Endometrial microvascular endothelial cells (primary cell): ENCODE measurements around the gene GPR25. TPM values are rescaled to one million over a fixed set of nuclear protein-coding genes. Genes with fewer than 3 reads are reported as not detected.

Source experiments
- in situ Hi-C: cut with HindIII; loops from 2 replicates; pipeline ENCODE4 v1.10.0; 2017; ENCODE audit warnings: low sequenced_read_pairs, low pct_unique_long_range_greater_than_20kb; ENCODE audit errors: inconsistent ontology term
- total RNA-seq: library from RNA; depleted of rRNA; stranded (reverse); fragments of >200 nt; gene quantifications from one replicate; pipeline ENCODE4 v1.2.3, GENCODE V29; 2015; ENCODE audit errors: inconsistent ontology term

GPR25 gene
- total RNA-seq, 1 donor from 2014 or later, result not detected

DNA sequence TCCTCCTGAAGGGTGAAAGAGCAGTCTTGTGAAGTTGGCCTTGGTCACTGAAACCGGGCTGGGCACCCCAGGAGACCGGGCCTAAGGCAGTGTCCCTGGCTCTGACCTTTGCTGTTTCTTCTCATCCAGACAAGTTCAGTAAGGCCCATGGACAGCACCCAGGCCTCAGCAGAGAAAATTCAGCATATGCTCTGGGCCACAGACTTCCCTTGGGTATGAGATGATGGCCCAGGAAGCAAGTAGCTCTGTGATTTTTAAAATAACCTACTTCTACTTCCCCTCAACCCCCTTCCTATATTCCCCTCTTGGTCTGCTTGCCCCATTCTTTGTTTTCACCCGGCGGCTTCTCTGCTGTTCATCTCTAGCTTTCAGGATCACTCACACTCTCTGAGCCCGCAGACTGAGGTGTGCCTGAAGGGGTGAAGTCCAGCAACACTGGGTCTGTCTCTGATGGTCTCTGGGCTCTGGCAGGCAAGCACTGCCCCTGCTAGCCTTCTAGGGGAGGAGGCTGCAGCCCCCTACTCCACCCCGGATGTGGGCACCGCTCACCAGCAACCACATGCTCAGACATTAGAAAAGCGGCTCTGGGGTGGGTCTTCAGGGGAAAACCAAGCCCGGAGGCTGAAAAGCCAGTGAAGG, 2.9 kb upstream of the GPR25 start:
- in situ Hi-C loops, result no loop called here

DNA sequence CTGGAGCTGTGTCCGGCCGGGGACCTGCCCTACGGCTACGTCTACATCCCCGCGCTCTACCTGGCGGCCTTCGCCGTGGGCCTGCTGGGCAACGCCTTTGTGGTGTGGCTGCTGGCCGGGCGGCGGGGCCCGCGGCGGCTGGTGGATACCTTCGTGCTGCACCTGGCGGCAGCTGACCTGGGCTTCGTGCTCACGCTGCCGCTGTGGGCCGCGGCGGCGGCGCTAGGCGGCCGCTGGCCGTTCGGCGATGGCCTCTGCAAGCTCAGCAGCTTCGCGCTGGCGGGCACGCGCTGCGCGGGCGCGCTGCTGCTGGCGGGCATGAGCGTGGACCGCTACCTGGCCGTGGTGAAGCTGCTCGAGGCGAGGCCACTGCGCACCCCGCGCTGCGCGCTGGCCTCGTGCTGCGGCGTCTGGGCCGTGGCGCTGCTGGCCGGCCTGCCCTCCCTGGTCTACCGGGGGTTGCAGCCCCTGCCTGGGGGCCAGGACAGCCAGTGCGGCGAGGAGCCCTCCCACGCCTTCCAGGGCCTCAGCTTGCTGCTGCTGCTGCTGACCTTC, 412 bp downstream of the GPR25 start:
- in situ Hi-C loops, result no loop called here

DNA sequence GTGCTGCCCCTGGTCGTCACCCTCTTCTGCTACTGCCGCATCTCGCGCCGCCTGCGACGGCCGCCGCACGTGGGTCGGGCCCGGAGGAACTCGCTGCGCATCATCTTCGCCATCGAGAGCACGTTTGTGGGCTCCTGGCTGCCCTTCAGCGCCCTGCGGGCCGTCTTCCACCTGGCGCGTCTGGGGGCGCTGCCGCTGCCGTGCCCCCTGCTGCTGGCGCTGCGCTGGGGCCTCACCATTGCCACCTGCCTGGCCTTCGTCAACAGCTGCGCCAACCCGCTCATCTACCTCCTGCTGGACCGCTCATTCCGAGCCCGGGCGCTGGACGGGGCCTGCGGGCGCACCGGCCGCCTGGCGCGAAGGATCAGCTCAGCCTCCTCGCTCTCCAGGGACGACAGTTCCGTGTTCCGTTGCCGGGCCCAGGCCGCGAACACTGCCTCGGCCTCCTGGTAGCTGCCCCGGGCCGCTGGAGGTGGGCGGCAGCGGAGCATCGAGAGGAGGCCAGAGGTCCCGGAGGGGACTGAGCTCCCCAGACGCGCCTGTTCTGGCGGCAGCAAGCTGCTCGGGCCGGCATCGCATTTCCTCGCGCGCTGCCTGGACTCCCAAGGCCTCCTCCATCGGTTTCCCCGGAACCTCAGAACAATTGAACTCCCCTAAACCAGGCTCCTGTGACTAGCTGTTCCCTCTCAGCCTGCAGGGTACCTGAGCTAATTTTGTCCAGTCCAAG, 1.1 kb downstream of the GPR25 start:
- in situ Hi-C loops, result no loop called here

DNA sequence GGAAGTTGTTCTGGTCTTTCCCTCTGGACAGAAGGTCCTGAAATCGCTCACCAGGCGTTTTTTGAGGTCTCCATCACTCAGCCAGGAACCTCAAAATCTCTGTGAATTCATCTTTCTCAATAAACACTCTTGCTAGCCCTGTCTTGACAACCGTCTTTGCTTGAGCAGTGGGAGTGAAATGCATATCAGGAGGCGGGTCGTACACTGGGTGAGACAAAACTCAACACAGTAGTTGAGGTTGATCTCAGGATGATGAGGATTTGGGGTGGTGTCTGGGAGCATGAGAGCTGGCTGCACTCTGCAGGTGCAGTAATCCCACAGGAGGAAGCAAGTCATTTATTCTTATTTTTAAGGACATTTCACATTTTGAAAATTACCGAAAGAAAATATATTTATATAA, 1.9 kb downstream of the GPR25 start:
- in situ Hi-C loops, result no loop called here

DNA sequence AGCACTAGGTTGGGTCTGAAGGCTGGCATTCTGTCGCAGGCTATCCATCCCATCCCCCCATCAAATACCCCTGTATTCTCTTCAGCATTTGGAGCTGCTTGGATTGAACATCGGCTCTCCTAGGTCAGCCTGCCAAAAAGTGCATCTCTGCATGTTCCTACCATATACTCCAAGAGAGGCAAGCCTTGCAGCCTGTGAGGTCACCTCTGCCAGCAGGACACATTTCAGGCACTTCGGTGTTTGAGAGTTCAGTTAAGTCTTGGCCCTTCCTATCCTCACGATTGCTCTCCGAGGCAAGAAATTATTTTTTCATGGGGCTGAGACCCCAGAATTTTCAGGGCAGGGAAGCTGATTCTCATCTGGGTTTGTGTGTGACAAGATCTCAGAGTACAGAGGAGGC, 2.6 kb downstream of the GPR25 start:
- in situ Hi-C loops, result no loop called here

DNA sequence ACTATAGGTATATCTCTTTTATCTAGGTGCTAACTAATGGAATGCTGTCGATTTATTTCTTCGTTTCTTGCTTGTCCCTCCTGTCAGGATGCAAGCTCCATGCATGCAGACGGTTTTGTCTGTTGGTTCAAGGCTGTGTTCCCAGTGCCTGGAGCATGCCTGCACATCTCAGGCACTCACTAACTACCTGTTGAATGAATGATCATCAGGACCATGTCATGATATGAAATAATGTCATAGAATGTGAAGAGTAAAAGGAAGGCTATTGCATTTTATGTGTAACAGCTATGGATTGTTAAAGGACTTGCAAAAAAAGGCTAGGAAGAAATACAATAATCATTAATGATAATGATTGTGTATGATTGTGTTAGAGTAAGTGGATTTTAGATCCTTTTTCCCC, 4.2 kb downstream of the GPR25 start:
- in situ Hi-C loops, result no loop called here

DNA sequence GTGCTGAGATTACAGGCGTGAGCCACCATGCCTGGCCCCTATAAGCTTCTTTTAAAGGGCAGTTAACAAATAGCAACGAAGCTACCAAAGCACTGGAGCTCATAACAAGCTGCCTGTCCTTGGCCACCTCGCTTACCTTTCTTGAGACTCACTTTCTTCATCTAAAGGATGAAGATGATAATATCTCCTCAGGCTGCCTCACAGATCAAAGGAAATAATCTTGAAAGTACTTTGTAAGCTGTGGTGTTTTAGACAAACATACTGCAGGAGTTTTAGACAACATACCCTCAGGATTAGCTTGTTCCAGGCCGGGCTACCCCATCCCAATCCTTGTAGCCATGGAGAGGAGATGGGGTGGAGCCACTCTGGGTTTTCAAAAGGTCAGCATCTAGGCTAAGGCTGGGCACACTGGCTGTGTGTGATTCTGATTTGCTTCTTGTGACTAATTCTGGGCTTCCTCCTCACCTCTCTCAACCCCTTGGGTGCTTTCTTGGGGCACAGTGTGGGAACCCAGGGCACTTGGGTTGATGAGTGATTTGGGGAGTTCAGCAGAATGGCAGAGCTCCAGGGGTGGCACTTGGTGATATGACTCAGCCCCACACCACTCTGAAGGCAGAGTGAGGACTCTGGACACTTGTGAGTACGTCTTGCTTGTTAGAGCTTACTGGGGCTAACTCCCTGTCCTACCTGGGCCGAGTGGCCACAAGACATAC, 5.2 kb downstream of the GPR25 start:
- in situ Hi-C loops, result no loop called here

DNA sequence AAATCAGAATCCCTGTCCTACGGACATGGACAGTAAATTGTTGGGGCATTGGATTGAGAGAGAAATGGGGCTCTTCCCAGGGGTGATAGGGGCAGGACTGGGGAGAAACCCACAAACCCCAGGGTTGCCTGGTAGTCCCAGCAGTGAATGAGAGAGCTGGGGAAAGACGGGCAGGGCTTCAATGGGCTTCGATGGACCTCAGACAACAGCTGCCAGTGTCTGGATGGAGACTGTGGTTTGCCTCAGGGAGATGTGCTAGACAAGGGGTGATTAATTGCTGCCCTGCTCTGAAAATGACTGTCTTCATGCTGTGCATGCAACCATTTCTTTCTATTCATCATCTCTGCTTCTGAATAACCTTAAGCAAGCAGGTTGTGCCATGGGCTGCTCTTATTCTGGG, 7.4 kb downstream of the GPR25 start:
- in situ Hi-C loops, result no loop called here

DNA sequence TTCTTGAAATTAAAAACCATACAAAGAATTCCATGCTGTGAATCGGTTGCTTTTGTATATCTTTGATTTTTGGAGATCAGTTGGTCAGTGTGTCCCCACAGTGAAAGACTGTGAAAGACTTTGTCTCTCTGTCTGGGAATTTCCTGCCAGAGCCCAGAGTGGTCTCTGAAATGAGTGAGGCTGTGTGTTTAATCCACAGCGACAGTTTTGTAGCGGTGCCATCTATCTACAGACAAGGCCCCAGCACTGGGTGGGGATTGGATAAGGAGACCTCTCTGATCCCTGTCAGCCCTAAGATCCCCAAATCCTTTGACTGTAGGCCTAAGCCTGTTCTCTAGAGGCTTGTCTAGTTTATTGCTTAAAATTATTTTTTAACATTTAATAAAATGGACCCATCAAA, 10.3 kb downstream of the GPR25 start:
- in situ Hi-C loops, result no loop called here

DNA sequence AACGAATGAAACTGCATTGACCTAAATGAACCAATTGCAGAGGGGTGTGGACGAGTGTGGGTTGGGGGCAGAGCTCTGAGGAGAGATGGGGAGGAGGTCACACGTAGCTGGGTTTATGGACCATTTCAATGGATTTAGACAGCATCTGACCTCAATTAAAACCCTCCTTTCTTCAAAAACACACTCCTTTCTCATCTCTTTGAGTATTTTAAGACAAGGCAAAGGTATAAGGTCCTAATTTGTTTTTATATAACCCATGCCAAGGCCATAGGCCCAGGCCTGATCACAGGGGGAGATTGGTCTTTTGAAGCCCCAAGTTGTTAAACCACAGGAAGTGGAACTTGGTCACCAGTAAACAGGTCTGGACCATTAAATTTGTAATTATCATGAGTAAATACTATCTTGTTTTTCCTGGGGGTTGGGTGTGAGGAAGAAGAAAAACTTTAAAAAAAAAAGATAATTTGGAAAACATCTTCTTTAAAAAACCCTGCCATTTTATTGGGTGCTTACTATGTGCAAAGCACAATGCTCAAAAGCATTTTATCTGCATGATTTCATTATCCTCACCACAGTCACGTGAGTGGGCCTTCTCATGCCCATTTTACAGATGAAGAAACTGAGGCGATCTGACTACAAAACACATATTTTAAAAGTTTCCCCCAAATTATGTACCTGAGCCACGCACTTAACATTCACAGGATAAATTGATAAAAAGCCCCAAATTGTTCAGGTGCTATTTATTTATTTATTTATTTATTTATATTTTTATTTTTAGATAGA, 13.0 kb downstream of the GPR25 start:
- in situ Hi-C loops, result no loop called here

DNA sequence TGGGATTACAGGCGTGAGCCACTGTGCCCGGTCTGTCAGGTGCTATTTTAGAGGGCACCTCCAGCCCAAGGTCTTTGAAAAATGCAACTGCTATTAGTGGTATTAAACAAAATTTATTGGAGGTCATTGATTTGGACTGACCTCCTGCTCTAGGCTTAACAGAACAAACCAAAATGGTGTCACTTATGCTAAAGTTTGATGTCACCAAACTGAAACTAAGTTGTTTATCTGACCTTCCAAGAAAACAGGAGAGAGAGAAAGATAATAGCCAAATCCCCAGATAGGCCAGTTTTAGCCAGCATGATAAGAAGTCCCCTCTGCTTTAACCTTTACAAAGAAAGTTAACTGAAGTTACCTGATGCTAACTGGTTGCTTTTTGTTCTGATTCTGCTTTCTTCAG, 13.8 kb downstream of the GPR25 start:
- in situ Hi-C loops, result no loop called here

DNA sequence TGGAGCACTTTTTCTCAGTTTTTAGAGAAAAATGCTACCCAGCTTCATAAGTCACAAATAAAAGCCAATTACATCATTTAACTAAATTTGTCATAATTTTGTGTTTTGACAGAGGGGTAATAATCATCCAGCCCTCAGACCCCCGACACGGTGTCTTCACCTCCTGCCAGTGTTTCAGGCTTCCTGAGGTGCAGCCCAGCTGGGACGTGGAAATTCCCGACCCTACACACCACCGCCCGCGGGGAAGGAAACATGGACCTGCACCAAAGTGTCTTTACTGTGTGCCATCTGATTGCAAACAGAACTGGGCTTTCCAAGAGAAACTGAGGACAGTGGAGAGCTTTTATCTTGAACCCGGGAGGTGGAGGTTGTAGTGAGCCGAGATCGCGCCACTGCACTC, 14.3 kb downstream of the GPR25 start:
- in situ Hi-C loops, result no loop called here

DNA sequence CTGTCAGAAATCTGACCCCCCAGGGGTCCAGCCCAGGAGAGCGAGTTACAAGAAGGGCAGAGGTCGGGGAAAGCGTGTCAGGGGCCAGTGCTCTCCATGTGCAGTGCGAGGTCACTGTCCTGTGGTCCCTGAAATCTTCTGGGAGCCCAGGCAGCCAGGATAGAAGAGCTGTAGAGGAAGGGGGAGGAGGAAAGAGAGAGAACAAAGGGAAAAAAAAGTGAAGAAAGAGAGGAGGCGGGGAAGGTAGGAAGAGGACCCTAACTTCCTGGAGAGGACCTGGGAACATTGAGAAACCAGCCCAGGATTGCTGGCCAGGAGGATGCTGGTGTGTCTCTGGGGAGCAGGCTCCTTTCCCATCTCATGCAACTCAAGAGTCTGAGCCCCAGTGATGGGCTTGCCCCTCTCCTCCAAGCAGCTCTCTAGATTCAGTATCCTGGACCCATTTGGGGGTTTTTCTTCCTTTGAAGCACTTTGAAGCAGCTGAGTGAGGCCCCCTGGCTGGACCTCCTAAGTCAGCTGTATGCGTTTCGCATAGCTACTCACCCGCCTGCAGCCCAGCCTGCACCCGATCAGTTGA, 15.1 kb downstream of the GPR25 start:
- in situ Hi-C loops, result no loop called here

DNA sequence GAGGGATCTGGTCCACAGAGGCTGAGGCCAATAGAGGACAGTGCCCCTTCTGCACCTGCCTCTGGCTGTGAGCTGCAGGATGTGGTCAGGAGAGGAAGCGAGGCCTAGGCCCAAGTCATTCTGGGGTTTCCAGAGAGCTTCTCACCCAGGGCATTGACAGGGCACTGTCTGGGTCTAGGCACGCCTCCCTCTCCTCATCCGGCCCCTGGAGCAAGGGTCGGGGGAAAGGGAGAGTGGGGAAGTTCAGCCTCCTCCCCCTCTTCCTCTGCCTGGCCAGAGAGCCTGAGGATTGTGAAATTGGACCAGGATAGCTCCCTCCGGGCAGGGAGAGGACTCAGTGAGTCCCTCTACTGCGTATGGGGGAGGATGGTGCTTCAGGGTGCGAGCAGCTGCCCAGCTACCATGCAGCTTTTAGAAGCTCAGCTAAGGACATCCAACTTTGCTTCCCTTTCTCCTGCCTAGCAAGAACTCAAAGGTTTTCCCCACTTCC, 15.6 kb downstream of the GPR25 start:
- in situ Hi-C loops, result no loop called here

DNA sequence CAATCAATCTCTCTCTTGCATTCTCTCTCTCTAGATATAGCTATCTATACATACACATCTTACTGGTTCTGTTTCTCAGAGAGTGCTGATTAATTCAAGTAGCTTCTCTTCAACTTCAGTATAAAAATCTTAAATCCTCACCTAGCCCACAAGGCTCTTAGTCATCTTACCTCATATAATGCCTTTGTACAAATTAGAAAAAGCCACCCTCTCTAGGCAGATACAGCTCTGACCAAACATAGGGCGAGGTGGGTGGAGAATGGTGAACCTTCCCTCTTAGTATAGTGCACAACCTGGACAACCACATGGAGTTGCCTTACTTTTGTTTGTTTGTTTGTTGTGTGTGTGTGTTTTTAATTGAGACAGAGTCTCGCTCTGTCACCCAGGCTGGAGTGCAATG, 16.8 kb downstream of the GPR25 start:
- in situ Hi-C loops, result no loop called here

DNA sequence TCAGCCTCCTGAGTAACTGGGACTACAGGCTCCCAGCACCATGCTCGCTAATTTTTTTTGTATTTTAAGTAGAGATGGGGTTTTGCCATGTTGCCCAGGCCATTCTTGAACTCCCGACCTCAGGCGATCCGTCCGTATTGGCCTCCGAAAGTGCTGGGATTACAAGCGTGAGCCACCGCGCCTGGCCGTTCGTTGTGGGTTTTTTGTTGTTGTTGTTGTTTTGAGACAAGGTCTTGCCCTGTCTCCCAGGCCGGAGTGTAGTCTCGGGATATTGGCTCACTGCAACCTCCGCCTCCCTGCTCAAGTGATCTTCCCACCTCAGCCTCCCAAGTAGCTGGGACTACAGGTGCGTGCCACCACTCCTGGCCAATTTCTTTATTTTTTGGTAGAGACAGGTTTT, 17.2 kb downstream of the GPR25 start:
- in situ Hi-C loops, result no loop called here

DNA sequence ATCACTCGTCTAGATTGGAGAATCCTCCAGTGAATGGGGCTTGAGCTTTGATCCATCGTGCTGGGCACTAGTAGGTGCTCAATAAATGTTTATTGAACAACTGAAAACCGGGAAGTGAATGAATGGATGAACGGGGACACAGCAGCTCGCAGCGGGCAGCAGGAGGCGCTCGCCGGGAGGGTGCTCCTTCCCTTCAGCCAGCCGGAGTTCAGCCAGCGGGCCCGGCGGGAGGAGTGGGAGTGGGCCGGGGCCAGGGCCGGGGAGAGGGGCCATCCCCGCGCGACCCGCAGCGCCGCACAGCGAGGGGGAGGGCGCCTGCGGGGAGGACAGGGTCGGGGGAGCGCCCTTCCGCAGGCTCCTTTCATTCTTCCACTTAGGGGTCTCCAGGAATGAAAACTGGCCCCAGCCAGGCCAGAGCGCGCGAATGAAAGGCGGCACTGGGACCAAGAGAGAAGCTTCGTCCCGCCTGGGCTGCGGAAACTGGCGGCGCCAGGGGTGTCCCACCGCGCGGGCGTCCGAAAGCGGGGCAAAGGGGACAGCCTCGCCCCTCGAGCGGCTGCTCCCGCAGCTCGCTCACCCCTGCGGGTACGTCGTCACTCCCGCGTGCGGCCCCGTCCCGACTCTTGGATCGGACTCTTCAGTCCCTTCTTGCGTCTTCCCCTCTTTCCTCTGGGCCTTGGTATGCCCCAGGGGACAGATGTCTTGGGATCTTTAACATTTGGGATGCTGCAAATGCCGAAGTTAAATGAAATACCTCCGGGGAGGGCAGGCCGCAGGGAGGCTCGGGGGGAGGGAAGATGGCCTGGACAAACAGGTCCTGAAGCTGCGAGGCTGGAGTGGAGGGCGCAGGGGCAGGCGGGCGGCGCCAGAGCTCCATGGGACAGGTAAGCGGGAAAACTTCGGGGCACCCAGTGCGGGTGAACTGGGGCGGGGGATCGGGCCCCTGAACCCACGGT, 18.3 kb downstream of the GPR25 start:
- in situ Hi-C loops, result no loop called here

DNA sequence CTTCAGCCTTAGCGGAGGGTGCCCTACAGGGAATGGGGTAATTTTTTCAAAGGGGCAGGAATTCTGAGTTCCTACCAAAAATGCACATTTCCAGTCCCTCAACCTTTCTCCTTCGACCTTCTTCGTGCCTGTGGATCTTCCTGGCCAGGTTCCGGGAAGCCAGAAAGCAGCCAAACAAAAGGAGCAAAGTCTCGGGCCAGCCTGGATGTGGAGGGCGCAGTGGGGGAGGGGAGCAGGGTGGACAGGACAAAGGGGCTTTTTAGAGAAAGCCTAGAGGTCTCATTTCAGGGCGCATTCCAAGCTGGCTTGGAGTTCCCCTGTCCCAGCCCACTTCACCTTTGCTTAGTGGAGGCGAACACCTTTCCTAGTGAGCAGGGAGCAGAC, 19.0 kb downstream of the GPR25 start:
- in situ Hi-C loops, result no loop called here
